H9 (cell line): ENCODE results near the gene MEGF10. TPM values are rescaled to one million over a fixed set of nuclear protein-coding genes. Genes with fewer than 3 reads are reported as not detected.

Experiments
- DNase-seq: peaks from one replicate; pipeline ENCODE4 v3.0.0-alpha.2; 2017
- H2AFZ ChIP-seq: one replicate; pipeline ENCODE4 v1.6.1; 2013; ENCODE audit warnings: mild to moderate bottlenecking, low read length, control low read depth, moderate library complexity
- H2AK5ac ChIP-seq: 2 replicates; pipeline ENCODE4 v1.6.1; 2013; ENCODE audit warnings: low read length, control low read depth, mixed read lengths; ENCODE audit not compliant: insufficient read length
- H2BK120ac ChIP-seq: one replicate; pipeline ENCODE4 v1.6.1; 2013; ENCODE audit warnings: low read depth, mild to moderate bottlenecking, low read length, control low read depth, inconsistent platforms; ENCODE audit not compliant: poor library complexity, severe bottlenecking
- H2BK12ac ChIP-seq: 2 replicates; pipeline ENCODE4 v1.6.1; 2013; ENCODE audit warnings: low read length, control low read depth, mixed read lengths, low read depth; ENCODE audit not compliant: insufficient read length
- H2BK15ac ChIP-seq: 2 replicates; pipeline ENCODE4 v1.6.1; 2013; ENCODE audit warnings: low read depth, low read length, control low read depth
- H2BK20ac ChIP-seq: one replicate; pipeline ENCODE4 v1.6.1; 2013; ENCODE audit warnings: low read depth, mild to moderate bottlenecking, low read length, control low read depth, inconsistent platforms; ENCODE audit not compliant: poor library complexity, severe bottlenecking
- H2BK5ac ChIP-seq: 2 replicates; pipeline ENCODE4 v1.6.1; 2013; ENCODE audit warnings: low read length, control low read depth, mixed read lengths; ENCODE audit not compliant: insufficient read length
- H3K14ac ChIP-seq: 2 replicates; pipeline ENCODE4 v1.6.1; 2013; ENCODE audit warnings: low read length, control low read depth; ENCODE audit not compliant: insufficient read depth
- H3K18ac ChIP-seq: 2 replicates; pipeline ENCODE4 v1.6.1; 2013; ENCODE audit warnings: low read depth, mild to moderate bottlenecking, mixed read lengths, low read length, control low read depth; ENCODE audit not compliant: insufficient read length
- H3K23ac ChIP-seq: 2 replicates; pipeline ENCODE4 v1.6.1; 2013; ENCODE audit warnings: low read length, control low read depth, mixed read lengths, low read depth; ENCODE audit not compliant: insufficient read length
- H3K23me2 ChIP-seq: 2 replicates; pipeline ENCODE4 v1.6.1; 2013; ENCODE audit warnings: low read depth, mild to moderate bottlenecking, mixed read lengths, low read length, control low read depth; ENCODE audit not compliant: insufficient read length, poor library complexity, severe bottlenecking
- H3K27ac ChIP-seq: 2 replicates; pipeline ENCODE4 v1.5.1; 2013; ENCODE audit warnings: low read length, control low read depth, mixed read lengths, low read depth; ENCODE audit not compliant: insufficient read length
- H3K27me3 ChIP-seq: 2 replicates; pipeline ENCODE4 v1.6.1; 2013; ENCODE audit warnings: low read length, control low read depth, inconsistent platforms; ENCODE audit not compliant: insufficient read depth
- H3K4ac ChIP-seq: 2 replicates; pipeline ENCODE4 v1.6.1; 2013; ENCODE audit warnings: low read depth, mild to moderate bottlenecking, control low read depth, inconsistent platforms, low read length, moderate library complexity
- H3K4me1 ChIP-seq: 2 replicates; pipeline ENCODE4 v1.6.1; 2013; ENCODE audit warnings: low read length, control low read depth, inconsistent platforms; ENCODE audit not compliant: insufficient read depth
- H3K4me2 ChIP-seq: 2 replicates; pipeline ENCODE4 v1.6.1; 2013; ENCODE audit warnings: low read length, control low read depth, mixed read lengths; ENCODE audit not compliant: insufficient read length, insufficient read depth
- H3K56ac ChIP-seq: 2 replicates; pipeline ENCODE4 v1.6.1; 2013; ENCODE audit warnings: low read depth, mild to moderate bottlenecking, mixed read lengths, low read length, control low read depth; ENCODE audit not compliant: insufficient read length
- H3K79me1 ChIP-seq: 2 replicates; pipeline ENCODE4 v1.6.1; 2013; ENCODE audit warnings: low read depth, mild to moderate bottlenecking, moderate library complexity, low read length, control low read depth, inconsistent platforms; ENCODE audit not compliant: insufficient read depth, poor library complexity, severe bottlenecking
- H3K79me2 ChIP-seq: 2 replicates; pipeline ENCODE4 v1.6.1; 2013; ENCODE audit warnings: low read length, control low read depth, inconsistent platforms; ENCODE audit not compliant: insufficient read depth
- H3K9ac ChIP-seq: 2 replicates; pipeline ENCODE4 v1.6.1; 2013; ENCODE audit warnings: low read length, control low read depth, mixed read lengths; ENCODE audit not compliant: insufficient read length; ENCODE audit errors: extremely low read depth
- H3K9me3 ChIP-seq: one replicate; pipeline ENCODE4 v1.6.1; 2013; ENCODE audit warnings: low read depth, low read length, inconsistent platforms; ENCODE audit not compliant: control insufficient read depth
- H3T11ph ChIP-seq: one replicate; pipeline ENCODE4 v1.6.1; 2013; ENCODE audit warnings: mild to moderate bottlenecking, low read length, control low read depth, inconsistent platforms
- H4K20me1 ChIP-seq: one replicate; pipeline ENCODE4 v1.6.1; 2013; ENCODE audit not compliant: control insufficient read depth, insufficient read length, insufficient read depth
- H4K5ac ChIP-seq: 2 replicates; pipeline ENCODE4 v1.6.1; 2013; ENCODE audit warnings: low read depth, mild to moderate bottlenecking, mixed read lengths, low read length, control low read depth; ENCODE audit not compliant: insufficient read length
- H4K8ac ChIP-seq: replicated peaks from 2 replicates; pipeline ENCODE4 v1.6.1; 2013; ENCODE audit warnings: low read length, control low read depth, mixed read lengths, low read depth; ENCODE audit not compliant: insufficient read length
- H4K91ac ChIP-seq: 2 replicates; pipeline ENCODE4 v1.6.1; 2013; ENCODE audit warnings: low read depth, mild to moderate bottlenecking, moderate library complexity, mixed read lengths, low read length, control low read depth; ENCODE audit not compliant: insufficient read length
- H3K27ac Mint-ChIP-seq, 3 experiments: 2 replicates in 2 of 3; 3 replicates in 1 of 3; pipeline ENCODE4 v1.8.0; 2020 to 2021; ENCODE audit warnings: mixed read lengths in 3 of 3, mild to moderate bottlenecking in 1 of 3, moderate library complexity in 1 of 3
- H3K27me3 Mint-ChIP-seq: 2 replicates; pipeline ENCODE4 v1.8.0; 2021; ENCODE audit warnings: low read depth, mild to moderate bottlenecking, moderate library complexity, mixed read lengths
- H3K36me3 Mint-ChIP-seq, 3 experiments: 2 replicates in 2 of 3; 3 replicates in 1 of 3; pipeline ENCODE4 v1.8.0; 2020 to 2021; ENCODE audit warnings: low read depth in 3 of 3, mixed read lengths in 3 of 3; ENCODE audit not compliant: insufficient read depth in 1 of 3
- H3K4me1 Mint-ChIP-seq, 2 experiments: 2 replicates each; pipeline ENCODE4 v1.8.0; 2020; ENCODE audit warnings: mixed read lengths in 2 of 2
- H3K4me3 Mint-ChIP-seq, 2 experiments: 2 replicates in 1 of 2; 3 replicates in 1 of 2; pipeline ENCODE4 v1.8.0; 2020 to 2021; ENCODE audit warnings: mild to moderate bottlenecking in 2 of 2, mixed read lengths in 2 of 2, moderate library complexity in 1 of 2
- H3K9me3 Mint-ChIP-seq, 2 experiments: 2 replicates in 1 of 2; 3 replicates in 1 of 2; pipeline ENCODE4 v1.8.0; 2020; ENCODE audit warnings: mild to moderate bottlenecking in 2 of 2, mixed read lengths in 2 of 2, moderate library complexity in 1 of 2
- WGBS: extraction: QIAGEN DNeasy Blood & Tissue Kit; methylation state at CpG from one replicate; pipeline ENCODE4 v1.1.7; 2013; ENCODE audit warnings: missing lambda C conversion rate, low lambda C conversion rate, mixed read lengths; ENCODE audit not compliant: insufficient read length; ENCODE audit errors: extremely low coverage; 5-methylcytosine and 5-hydroxymethylcytosine counted together
- total RNA-seq: library from RNA; stranded (reverse); gene quantifications from 2 replicates; pipeline ENCODE4 v1.2.1, GENCODE V29; 2021
- TF ChIP-seq, protein P1 (sequence below): fragments of 200-600 bp; sonication (generic); conservative IDR thresholded peaks from 3 replicates; pipeline ENCODE4 v1.8.0; 2021; ENCODE audit warnings: antibody characterized with exemption, mild to moderate bottlenecking

The MEGF10 gene
- total RNA-seq, 1 experiment from 2014 or later: 36.5 TPM

DNA sequence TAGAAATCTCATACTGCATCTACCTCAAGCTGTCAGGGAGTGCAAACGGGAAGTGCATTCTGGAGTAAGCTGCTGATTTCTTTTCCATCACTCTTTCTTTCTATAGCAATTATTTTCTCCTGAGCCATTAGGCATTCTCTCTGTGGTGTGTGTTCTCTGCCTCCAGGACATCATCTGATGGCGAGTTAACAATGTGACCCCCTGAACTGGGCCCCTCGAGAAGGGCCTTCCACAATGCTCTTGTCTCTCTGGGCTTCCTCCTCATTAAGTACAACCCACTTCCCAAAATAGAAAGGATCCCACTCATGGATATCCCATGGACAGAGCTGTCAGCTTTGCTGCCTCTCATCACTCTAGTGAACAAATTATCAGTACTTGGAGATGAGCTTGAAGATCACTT lies 130.2 kb downstream of the MEGF10 start:
- Histone ChIP-seq H3K4ac (no peak overlapping the region), H2BK5ac (no peak overlapping the region), H3K23ac (no peak overlapping the region), H3K4me2 (no peak overlapping the region), H3T11ph (no peak overlapping the region), H3K4me1 (no peaks in the 10 kb centered on the region), H3K14ac (no peak overlapping the region), H2AFZ (no peak overlapping the region), H3K18ac (no peak overlapping the region), H3K56ac (no peak overlapping the region), H3K27ac (no peak overlapping the region), H2AK5ac (no peak overlapping the region), H3K27me3 (no peaks in the 10 kb centered on the region), H2BK120ac (no peak overlapping the region), H3K9me3 (no peaks in the 10 kb centered on the region), H3K9ac (no peak overlapping the region), H3K23me2 (no peaks in the 10 kb centered on the region), H2BK12ac (no peak overlapping the region), H3K79me2 (no peaks in the 10 kb centered on the region), H2BK15ac (no peak overlapping the region), H4K8ac (no peak overlapping the region), H4K91ac (no peak overlapping the region), H2BK20ac (no peak overlapping the region), H4K20me1 (no peaks in the 10 kb centered on the region), H4K5ac (no peak overlapping the region), H3K79me1 (no peaks in the 10 kb centered on the region)
- H3K27ac Mint-ChIP-seq: peak overlapping the region in 1 of 3 experiments; percentile 59; a peak in 1 of 7 replicates
- no peaks in the 10 kb centered on the region for H3K27me3 Mint-ChIP-seq
- no CpG with 5 or more reads among the region's 3 CpGs for WGBS
- DNase-seq: no peak
- no peaks in the 10 kb centered on the region for H3K9me3 Mint-ChIP-seq
- H3K4me3 Mint-ChIP-seq: no peak overlapping the region
- H3K36me3 Mint-ChIP-seq: peaks cover 9 to 34% (median 27%) of the 10 kb centered on the region in 3 experiments
- TF ChIP-seq, protein P1, sequence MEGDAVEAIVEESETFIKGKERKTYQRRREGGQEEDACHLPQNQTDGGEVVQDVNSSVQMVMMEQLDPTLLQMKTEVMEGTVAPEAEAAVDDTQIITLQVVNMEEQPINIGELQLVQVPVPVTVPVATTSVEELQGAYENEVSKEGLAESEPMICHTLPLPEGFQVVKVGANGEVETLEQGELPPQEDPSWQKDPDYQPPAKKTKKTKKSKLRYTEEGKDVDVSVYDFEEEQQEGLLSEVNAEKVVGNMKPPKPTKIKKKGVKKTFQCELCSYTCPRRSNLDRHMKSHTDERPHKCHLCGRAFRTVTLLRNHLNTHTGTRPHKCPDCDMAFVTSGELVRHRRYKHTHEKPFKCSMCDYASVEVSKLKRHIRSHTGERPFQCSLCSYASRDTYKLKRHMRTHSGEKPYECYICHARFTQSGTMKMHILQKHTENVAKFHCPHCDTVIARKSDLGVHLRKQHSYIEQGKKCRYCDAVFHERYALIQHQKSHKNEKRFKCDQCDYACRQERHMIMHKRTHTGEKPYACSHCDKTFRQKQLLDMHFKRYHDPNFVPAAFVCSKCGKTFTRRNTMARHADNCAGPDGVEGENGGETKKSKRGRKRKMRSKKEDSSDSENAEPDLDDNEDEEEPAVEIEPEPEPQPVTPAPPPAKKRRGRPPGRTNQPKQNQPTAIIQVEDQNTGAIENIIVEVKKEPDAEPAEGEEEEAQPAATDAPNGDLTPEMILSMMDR: no peak
- peaks cover 0 to 5% of the 10 kb centered on the region in 2 experiments; a peak in 1 of 4 replicates for H3K4me1 Mint-ChIP-seq
